NCI-H146 (cell line): ENCODE results near the gene GPHN.

Experiments
- DNase-seq: peaks from one replicate; lab custom pipeline; 2025; lab: John Stamatoyannopoulos, UW

The GPHN gene

DNA sequence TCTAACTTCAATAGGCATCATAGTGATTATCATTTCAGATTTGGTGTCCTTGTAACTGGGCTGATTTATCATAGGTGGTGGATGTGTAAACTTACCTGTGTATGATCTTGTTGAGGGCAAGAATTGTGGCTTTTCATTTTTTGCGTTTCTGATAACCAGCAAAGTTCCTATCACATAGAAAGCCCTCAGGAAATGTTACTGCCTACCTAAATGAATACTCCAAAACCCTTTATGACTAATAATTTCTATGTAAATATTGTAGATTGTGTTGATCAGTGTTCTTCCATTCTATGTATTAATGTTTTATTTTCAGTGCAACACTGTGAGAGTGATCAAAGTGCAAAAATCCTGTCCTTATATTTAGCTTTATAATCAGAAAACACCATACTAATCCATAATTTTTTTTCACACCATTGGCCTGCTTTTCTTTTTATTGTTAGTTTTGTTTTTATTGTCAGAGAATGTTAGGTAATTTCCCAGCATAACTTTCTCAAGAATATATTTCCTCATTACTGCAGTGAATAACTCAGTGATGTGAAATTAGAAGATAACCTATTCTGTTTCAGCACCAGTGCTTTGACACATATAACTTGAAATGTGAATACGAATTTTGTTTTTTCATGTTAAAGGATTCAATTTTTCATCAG lies 94.1 kb downstream of the GPHN start:
- DNase-seq, result no peak

- no peak for DNase-seq
Observed at GRCh38 chr14:66603945-66604344, 96.0 kb downstream of the GPHN start.

- no peak for DNase-seq
Observed at GRCh38 chr14:66606826-66607225, 98.9 kb downstream of the GPHN start.

GRCh38 chr14:66610154-66610563 lies 102.2 kb downstream of the GPHN start:
- no peak for DNase-seq

DNA sequence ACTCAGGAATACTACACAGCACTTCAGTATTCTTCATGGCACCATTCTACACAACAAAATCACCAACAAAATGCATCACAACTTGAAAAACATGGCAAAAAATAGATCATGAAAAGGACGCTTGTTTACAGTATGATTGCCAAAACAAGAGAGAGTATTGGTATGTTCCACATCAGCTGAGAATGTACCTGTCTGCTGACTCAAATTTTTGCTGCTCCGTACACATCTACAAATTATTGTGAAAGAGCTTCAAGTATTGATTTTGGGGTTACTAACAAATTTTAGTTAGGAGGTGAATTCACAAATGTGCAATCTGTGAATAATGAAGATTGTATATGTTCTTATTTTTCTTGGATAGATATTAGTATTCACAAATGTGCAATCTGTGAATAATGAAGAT lies 105.4 kb downstream of the GPHN start:
- DNase-seq, result no peak

DNA sequence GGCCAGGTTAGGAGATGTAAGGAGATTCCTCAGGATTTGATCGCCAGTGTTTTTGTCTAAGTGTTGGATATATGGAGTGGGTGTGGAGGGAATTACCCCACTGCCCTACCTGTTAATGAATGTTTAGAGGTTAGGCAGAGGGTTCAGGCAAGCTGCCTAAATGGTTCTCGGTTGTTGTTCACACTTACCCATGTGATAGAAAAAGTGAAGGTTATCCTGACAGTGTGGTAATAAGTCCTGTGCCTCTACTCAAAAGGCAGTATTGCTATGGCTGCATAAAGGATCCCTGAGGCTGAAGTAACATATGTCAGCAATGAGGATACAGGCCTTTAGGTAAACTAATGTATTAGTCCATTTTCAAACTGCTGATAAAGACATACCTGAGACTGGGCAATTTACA lies 112.0 kb downstream of the GPHN start:
- no peak for DNase-seq

DNA sequence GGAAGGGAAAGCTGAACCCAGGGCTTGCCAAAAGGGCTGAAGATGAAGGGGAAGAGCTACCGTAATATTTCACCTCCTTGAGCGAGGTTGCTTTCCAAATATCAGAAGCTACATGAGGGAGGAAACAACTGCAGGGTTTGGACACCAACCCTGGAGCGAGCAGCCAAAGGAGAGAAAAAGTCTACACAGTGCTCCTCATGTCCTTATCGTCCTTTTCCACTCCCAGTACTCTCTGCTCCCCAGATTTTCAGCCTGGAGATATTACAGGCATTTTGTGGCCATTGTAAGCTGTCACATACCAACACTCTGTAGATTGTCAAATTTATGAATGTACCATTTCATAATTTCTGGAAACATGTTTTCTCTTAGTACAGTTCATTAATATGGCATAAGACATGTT lies 115.9 kb downstream of the GPHN start:
- no peak for DNase-seq

- no peak for DNase-seq
Observed at GRCh38 chr14:66624336-66624937, 116.5 kb downstream of the GPHN start.

DNA sequence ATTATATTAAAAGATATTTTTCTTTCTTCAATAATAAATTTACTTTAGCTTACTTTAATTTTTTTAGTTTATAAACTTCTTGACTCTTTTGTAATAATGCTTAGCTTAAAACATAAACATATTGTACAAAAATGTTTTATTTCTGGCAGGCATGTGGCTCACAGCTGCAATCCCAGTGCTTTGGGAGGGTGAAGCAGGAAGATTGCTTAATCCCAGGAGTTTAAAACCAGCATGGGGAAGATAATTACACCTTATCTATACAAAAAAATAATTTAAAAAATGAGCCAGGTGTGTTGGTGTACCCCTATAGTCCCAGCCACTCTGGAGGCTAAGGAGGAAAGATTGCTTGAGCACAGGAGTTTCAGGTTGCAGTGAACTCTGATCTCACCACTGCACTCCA lies 120.7 kb downstream of the GPHN start:
- no peak for DNase-seq

GRCh38 chr14:66629499-66629898 lies 121.6 kb downstream of the GPHN start:
- no peak for DNase-seq

DNA sequence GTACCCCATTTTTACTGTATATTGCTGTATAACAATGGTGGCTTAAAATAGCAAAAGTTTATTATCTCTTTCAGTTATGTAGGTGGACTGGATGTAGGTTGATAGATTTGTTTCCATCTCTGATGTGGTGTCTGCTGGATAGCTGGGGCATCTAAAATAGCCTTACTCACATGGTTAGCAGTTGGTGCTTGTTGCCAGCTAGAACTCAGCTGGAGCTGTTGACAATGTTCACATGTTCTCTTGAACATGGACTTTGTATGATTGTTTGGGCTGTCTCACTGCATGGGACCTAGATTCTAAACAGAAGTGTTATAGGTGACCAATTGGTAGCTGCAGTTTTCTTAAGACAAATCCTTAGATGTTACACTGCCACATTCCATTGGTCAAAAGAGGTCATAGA lies 126.9 kb downstream of the GPHN start:
- no peak for DNase-seq

GRCh38 chr14:66635435-66635834 lies 127.5 kb downstream of the GPHN start:
- DNase-seq, result no peak

DNA sequence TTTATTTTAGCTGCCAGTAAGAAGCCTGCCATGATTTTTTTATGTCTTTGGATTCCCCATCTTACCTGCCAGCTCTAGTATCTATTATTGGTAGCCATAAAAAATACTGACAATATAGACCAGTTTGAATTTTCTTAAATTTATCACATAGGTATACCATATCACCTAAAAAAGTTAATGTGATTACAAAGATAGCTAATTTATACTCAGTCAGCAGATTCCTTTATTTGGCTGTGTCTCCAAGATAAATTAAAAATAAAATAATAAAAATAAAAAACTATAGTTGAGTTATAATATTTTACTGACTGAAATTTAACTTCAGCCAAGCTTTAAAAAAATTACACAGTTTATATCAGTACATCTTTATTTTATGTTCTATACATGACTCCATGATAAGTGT lies 128.3 kb downstream of the GPHN start:
- DNase-seq, result no peak

DNA sequence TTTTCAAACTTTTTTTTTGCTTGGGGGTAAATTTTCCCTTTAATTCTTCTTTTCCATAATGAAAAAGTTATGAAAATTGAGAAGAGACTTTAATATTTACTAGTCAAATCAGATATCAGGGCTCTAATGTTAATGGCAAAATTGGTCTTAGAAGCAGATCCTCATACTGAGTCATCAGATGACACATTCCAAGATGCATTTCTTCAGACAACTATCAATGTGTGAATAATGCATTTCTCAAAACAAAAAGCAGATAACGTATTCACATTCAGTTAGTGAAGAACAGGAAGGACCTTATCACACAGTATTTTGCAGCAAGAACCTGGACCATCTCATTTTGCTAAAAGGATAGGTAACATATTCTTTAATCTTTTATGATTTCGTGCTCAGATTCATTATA lies 130.7 kb downstream of the GPHN start:
- DNase-seq, result no peak

- DNase-seq, result no peak
Observed at GRCh38 chr14:66641861-66642635, 134.1 kb downstream of the GPHN start.

DNA sequence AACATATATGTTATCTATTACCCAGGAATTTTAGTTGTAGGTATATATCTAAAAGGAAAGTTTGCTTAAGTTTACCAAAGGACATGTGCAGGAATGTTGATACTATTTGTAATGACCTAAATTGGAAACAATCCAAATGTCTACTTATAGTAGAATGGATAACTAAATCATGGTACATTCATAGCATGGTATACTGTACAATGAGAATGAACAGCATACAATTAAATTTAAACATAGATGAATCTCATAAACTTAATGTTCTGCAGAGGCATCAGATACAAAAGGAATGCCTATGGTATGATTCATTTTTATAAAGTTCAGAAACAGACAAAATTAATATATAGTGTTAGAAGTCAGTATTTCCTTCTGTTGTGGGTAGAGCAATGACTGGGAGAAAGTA lies 135.4 kb downstream of the GPHN start:
- DNase-seq, result no peak

DNA sequence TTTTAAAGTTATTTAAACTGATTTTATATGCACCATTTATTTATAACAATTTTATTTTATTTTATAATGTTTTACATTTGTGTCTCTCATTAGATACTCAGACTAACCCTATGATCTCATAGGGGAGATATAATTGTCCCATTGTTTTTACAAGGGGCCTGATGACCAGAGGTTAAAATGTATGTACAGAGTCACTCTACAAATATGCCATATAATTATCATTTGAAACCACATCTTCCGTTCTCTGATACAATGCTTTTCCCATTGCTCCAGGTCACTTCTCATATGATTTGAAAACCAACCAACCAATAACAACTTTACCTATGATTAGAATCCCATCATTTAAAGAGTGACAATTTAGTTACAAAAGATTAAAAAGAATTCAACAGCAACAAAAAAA lies 137.8 kb downstream of the GPHN start:
- DNase-seq, result no peak

DNA sequence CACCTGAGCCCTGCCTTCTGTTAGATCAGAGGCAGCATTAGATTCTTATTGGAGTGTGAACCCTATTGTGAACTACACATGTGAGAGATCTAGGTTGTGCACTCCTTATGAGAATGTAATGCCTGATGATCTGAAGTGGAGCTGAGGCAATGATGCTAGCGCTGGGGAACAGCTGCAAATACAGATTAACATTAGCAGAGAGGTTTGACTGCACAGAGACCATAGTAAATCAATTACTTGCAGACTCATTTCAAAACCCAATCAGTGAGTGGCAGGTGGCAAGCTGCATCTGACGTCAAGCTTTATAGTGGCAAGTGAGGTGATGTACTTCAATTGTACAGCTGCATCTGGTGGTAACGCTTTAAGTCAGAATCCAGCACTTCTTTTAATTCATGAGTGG lies 141.6 kb downstream of the GPHN start:
- no peak for DNase-seq

- DNase-seq, result no peak
Observed at GRCh38 chr14:66650491-66650911, 142.6 kb downstream of the GPHN start.

GRCh38 chr14:66651536-66652220 lies 143.7 kb downstream of the GPHN start:
- no peak for DNase-seq

DNA sequence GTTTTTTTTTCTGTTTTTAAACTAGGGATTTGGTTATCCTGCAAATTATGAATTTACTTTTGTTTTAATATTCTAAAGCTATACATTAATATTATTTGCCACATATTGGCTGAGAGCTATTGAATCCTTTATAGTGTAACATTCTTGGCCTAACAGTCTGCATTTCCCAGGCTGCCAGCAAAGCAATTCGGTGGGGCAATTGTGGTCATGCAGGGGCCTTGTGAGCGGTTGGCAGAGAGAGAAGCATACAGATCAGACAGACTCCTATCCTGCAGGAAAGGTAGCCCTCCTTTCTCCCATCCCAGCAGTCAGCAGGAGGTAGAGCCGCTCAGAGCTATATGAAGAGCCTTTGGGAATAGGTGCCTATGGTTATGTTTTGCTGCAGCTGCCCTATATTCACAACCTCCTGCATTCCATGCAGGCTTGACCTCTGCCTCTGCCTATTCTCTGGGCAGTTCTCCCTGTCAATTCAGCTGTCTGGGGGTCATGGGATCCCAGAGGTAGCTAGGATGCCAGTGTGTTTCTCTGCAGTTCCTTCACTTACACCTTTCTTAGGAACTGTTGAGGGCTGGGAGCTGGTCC lies 144.7 kb downstream of the GPHN start:
- no peak for DNase-seq

DNA sequence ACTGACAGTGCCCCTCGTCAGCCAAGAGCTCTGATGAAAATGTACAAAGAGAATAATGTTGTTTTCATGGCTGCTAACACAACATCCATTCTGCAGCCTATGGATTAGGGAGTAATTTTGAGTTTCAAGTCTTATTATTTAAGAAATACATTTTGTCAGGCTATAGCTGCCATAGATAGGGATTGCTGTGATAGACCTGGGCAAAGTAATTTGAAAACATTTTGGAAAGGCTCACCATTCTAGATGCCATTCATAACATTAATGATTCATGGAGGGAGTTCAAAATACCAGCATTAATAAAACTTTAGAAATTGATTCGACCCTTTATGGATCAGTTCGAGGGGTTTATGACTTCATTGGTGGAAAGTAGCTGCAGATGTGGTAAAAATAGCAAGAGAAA lies 149.8 kb downstream of the GPHN start:
- no peak for DNase-seq
